ENCODE results near the gene PLEKHA7. TPM values are rescaled to one million over a fixed set of nuclear protein-coding genes. Genes with fewer than 3 reads are reported as not detected.

PLEKHA7 gene
- total and polyA plus RNA-seq, 2 of the 4 experiments (the other 2 are of a cell fraction): 0.12 TPM; not detected in 1

DNA sequence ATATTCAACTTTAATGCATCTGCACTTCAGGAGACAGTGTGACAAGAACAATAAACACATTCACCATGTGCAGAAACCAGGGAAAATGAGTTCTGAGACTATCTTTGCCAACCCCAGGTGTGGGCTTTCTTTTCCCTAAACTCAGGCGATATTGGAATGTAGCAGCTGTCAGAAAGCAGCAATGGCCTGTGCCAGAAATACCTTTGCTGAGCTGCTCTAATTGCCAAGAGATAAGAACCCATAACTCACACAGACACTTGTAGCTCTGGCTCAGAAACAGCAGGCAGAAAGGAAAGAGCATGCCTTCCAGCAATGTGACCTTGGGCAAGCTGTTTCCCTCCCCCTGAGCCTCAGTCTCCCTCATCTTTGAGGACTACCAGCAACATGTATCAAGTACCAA is 77.6 kb downstream of the PLEKHA7 start:
- WGBS, 2 experiments (ENCODE audit: extremely low coverage in 2 of 2, insufficient read length in 1 of 2): no CpG with 5 or more reads among the region's 1 CpG

More for the DNA sequence above, 77.6 kb downstream of the PLEKHA7 start:
- POLR2A ChIA-PET (ENCODE audit: unreplicated experiment): no interaction called here
- Histone ChIP-seq H2BK15ac (ENCODE audit: low read depth, low read length) (no peak overlapping the region), H4K5ac (ENCODE audit: low read depth, low read length) (no peak overlapping the region), H3K4me2 (ENCODE audit: low read depth, low read length) (no peak overlapping the region), H3K27me3 (ENCODE audit: control insufficient read depth, insufficient read depth, low read length) (peaks cover 15% of the 10 kb centered on the region), H3K56ac (ENCODE audit: extremely low read depth, insufficient read depth, low read length) (no peak overlapping the region), H2BK20ac (ENCODE audit: low read depth, low read length) (no peak overlapping the region), H3K9ac (ENCODE audit: low read depth, low read length) (no peak overlapping the region), H2AK5ac (ENCODE audit: low read depth, low read length) (no peak overlapping the region), H4K8ac (ENCODE audit: low read depth in 2 of 2, low read length in 2 of 2) (no peak overlapping the region), H2AFZ (replicated peaks; ENCODE audit: low read length, poor library complexity) (no peak overlapping the region), H3K36me3 (ENCODE audit: control insufficient read depth, insufficient read depth, low read length) (no peaks in the 10 kb centered on the region), H3K79me1 (ENCODE audit: low read depth in 1 of 2, low read length in 2 of 2) (no peaks in the 10 kb centered on the region), H3K14ac (replicated peaks; ENCODE audit: low read depth, low read length) (no peak overlapping the region), H4K20me1 (ENCODE audit: insufficient read depth, low read length) (no peaks in the 10 kb centered on the region), H3K23ac (ENCODE audit: low read depth, low read length) (no peak overlapping the region), H3K4me3 (ENCODE audit: insufficient read depth, low read depth, low read length) (no peak overlapping the region), H3K9me1 (ENCODE audit: insufficient read depth, low read length) (no peaks in the 10 kb centered on the region), H3K4me1 (ENCODE audit: control insufficient read depth, insufficient read depth, low read length) (no peaks in the 10 kb centered on the region), H3K18ac (ENCODE audit: low read depth, low read length) (no peak overlapping the region), H3K27ac (ENCODE audit: insufficient read depth, low read length) (no peak overlapping the region), H4K91ac (ENCODE audit: insufficient read depth, low read depth, low read length) (no peak overlapping the region), H3K9me3 (ENCODE audit: control insufficient read depth, insufficient read depth, low read length) (no peaks in the 10 kb centered on the region), H2BK5ac (ENCODE audit: low read depth, low read length, poor library complexity, severe bottlenecking) (no peak overlapping the region), H3K4ac (ENCODE audit: low read depth, low read length) (no peak overlapping the region), H2BK120ac (ENCODE audit: low read depth, low read length) (no peak overlapping the region), H2AK9ac (replicated peaks; ENCODE audit: low read depth, low read length, poor library complexity) (no peak overlapping the region)
- in situ Hi-C loops (cut with MboI; ENCODE audit: low sequenced_read_pairs) (loop anchor here (25.0 kb wide), 1 partner anchor 576 kb away; no protein-coding TSS in a partner anchor), intact Hi-C loops (cut with micrococcal nuclease) (loop anchor here (5.0 kb wide), 1 partner anchor 149 kb away; no protein-coding TSS in a partner anchor), dilution Hi-C loops (cut with HindIII; ENCODE audit: low sequenced_read_pairs, unreplicated experiment) (no loop called here)
- BruUV-seq (replicated peaks): no TSS peak
- ATAC-seq (ENCODE audit: low read depth) (no peak), DNase-seq (no peak)
- CTCF ChIA-PET: interaction anchor here (1.5 kb wide), 2 partner anchors 126 to 150 kb away, joined by 3 to 6 read pairs; no protein-coding TSS in a partner anchor
- TF ChIP-seq CEBPB (IDR thresholded peaks at IDR 0.05; ENCODE audit: low read depth, low read length) (no peak), FOS (IDR thresholded peaks at IDR 0.05; ENCODE audit: low read depth, low read length) (no peak), RCOR1 (IDR thresholded peaks at IDR 0.05; ENCODE audit: insufficient replicate concordance, low read length) (no peak), MXI1 (IDR thresholded peaks at IDR 0.05; ENCODE audit: borderline replicate concordance, low read depth, low read length) (no peak), MAZ (IDR thresholded peaks at IDR 0.05; ENCODE audit: borderline replicate concordance, low read depth, low read length) (no peak), BHLHE40 (IDR thresholded peaks at IDR 0.05; ENCODE audit: low read depth, low read length) (no peak), RAD21 (IDR thresholded peaks at IDR 0.05; ENCODE audit: low read length) (no peak), SMC3 (IDR thresholded peaks at IDR 0.05; ENCODE audit: low read depth, low read length) (no peak), NFE2L2 (IDR thresholded peaks at IDR 0.05; ENCODE audit: low read depth, low read length) (no peak), CHD1 (IDR thresholded peaks at IDR 0.05; ENCODE audit: low read depth, low read length) (no peak), POLR2A (IDR thresholded peaks at IDR 0.05; ENCODE audit: low read depth, low read length) (no peak), RFX5 (IDR thresholded peaks at IDR 0.05; ENCODE audit: low read depth, low read length) (no peak), MAFK (IDR thresholded peaks at IDR 0.05; ENCODE audit: low read depth, low read length) (no peak)
- TF ChIP-seq, protein P1, sequence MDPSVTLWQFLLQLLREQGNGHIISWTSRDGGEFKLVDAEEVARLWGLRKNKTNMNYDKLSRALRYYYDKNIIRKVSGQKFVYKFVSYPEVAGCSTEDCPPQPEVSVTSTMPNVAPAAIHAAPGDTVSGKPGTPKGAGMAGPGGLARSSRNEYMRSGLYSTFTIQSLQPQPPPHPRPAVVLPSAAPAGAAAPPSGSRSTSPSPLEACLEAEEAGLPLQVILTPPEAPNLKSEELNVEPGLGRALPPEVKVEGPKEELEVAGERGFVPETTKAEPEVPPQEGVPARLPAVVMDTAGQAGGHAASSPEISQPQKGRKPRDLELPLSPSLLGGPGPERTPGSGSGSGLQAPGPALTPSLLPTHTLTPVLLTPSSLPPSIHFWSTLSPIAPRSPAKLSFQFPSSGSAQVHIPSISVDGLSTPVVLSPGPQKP (IDR thresholded peaks at IDR 0.05; ENCODE audit: borderline replicate concordance, low read depth, low read length): no peak
- TF ChIP-seq, protein P2, sequence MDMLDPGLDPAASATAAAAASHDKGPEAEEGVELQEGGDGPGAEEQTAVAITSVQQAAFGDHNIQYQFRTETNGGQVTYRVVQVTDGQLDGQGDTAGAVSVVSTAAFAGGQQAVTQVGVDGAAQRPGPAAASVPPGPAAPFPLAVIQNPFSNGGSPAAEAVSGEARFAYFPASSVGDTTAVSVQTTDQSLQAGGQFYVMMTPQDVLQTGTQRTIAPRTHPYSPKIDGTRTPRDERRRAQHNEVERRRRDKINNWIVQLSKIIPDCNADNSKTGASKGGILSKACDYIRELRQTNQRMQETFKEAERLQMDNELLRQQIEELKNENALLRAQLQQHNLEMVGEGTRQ (IDR thresholded peaks at IDR 0.05; ENCODE audit: low read depth, low read length): no peak
- TF ChIP-seq, protein P3, sequence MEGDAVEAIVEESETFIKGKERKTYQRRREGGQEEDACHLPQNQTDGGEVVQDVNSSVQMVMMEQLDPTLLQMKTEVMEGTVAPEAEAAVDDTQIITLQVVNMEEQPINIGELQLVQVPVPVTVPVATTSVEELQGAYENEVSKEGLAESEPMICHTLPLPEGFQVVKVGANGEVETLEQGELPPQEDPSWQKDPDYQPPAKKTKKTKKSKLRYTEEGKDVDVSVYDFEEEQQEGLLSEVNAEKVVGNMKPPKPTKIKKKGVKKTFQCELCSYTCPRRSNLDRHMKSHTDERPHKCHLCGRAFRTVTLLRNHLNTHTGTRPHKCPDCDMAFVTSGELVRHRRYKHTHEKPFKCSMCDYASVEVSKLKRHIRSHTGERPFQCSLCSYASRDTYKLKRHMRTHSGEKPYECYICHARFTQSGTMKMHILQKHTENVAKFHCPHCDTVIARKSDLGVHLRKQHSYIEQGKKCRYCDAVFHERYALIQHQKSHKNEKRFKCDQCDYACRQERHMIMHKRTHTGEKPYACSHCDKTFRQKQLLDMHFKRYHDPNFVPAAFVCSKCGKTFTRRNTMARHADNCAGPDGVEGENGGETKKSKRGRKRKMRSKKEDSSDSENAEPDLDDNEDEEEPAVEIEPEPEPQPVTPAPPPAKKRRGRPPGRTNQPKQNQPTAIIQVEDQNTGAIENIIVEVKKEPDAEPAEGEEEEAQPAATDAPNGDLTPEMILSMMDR (conservative IDR thresholded peaks at IDR 0.05; ENCODE audit: low read depth, low read length): no peak
